ENCODE data around the gene PGD. TPM values are rescaled to one million over a fixed set of nuclear protein-coding genes. Genes with fewer than 3 reads are reported as not detected.
"Not testable (repeated sequence)": the region's sequence is repeated elsewhere in the genome, so short reads cannot be mapped to it uniquely, and the experiment has no call there.

Gene PGD
- total RNA-seq, 3 donors from 2014 or later = 82.2 to 105 (median 93.1) TPM

DNA sequence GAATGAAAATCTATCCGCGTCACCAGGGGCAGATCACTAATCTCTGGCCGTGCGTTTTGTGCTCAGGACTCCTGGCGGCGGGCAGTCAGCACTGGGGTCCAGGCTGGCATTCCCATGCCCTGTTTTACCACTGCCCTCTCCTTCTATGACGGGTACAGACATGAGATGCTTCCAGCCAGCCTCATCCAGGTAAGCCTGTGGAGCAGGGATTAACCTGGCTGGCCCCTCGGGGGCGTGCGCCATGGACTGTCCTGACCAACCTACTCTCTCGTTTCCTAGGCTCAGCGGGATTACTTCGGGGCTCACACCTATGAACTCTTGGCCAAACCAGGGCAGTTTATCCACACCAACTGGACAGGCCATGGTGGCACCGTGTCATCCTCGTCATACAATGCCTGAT, 20.5 kb downstream of the PGD start:
- ATAC-seq (no peak), DNase-seq (no peak)
- no peaks in the 10 kb centered on the region for H3K9me3 Mint-ChIP-seq
- H3K27me3 Mint-ChIP-seq (ENCODE audit: low read depth) = no peaks in the 10 kb centered on the region
- H3K4me3 Mint-ChIP-seq = no peak overlapping the region
- H3K4me1 Mint-ChIP-seq (ENCODE audit: low read depth) = peaks cover 6% of the 10 kb centered on the region
- H3K36me3 Mint-ChIP-seq (ENCODE audit: insufficient read depth) = peaks cover 39% of the 10 kb centered on the region

- H3K4me3 Mint-ChIP-seq = no peak overlapping the region
- no peaks in the 10 kb centered on the region for H3K4me1 Mint-ChIP-seq (ENCODE audit: low read depth)
- H3K9me3 Mint-ChIP-seq = no peaks in the 10 kb centered on the region
- no peak for ATAC-seq
- no peak for DNase-seq
- peaks cover 27% of the 10 kb centered on the region for H3K36me3 Mint-ChIP-seq (ENCODE audit: insufficient read depth)
- H3K27me3 Mint-ChIP-seq (ENCODE audit: low read depth) = no peaks in the 10 kb centered on the region
Measured at GRCh38 chr1:10421637-10422036, 22.8 kb downstream of the PGD start.

DNA sequence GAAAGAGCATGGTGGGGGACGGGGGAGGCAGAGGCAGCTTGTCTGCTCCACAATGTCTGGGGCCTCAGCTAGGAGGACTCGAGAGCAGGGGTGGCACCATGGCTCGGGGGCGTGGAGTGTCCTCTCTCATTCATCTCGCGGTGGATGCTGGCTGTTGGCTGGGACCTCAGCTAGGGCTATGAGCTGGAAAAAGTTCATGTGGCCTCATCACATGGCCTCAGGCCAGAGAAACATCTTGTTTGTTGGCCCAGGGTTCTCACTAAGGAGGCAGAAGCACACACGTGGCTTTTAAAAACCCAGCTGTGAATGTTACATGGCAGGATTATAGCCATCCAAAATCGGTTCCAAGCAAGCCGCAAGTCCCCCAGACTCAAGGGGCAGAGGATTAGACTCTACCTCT, 25.2 kb downstream of the PGD start:
- Mint-ChIP-seq H3K36me3 (ENCODE audit: insufficient read depth) (peaks cover 11% of the 10 kb centered on the region), H3K9me3 (no peaks in the 10 kb centered on the region), H3K4me1 (ENCODE audit: low read depth) (peaks cover 2% of the 10 kb centered on the region), H3K27me3 (ENCODE audit: low read depth) (no peaks in the 10 kb centered on the region), H3K4me3 (no peak overlapping the region)
- no peak for ATAC-seq
- DNase-seq = no peak

GRCh38 chr1:10424651-10425050, 25.8 kb downstream of the PGD start:
- ATAC-seq = no peak
- Mint-ChIP-seq H3K9me3 (no peaks in the 10 kb centered on the region), H3K4me3 (no peak overlapping the region), H3K4me1 (ENCODE audit: low read depth) (peaks cover 4% of the 10 kb centered on the region), H3K27me3 (ENCODE audit: low read depth) (no peaks in the 10 kb centered on the region), H3K36me3 (ENCODE audit: insufficient read depth) (peaks cover 6% of the 10 kb centered on the region)
- no peak for DNase-seq

GRCh38 chr1:10425826-10426534, 27.1 kb downstream of the PGD start:
- H3K4me3 Mint-ChIP-seq = not testable (repeated sequence)

DNA sequence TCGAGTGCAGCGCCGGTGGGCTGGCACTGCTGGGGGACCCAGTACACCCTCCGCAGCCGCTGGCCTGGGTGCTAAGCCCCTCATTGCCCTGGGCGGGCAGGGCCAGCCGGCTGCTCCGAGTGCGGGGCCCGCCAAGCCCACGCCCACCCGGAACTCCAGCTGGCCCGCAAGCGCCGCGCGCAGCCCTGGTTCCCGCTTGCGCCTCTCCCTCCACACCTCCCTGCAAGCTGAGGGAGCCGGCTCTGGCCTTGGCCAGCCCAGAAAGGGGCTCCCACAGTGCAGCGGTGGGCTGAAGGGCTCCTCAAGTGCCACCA, 27.6 kb downstream of the PGD start:
- H3K4me1 Mint-ChIP-seq (ENCODE audit: low read depth) = peaks cover 16% of the 10 kb centered on the region
- H3K4me3 Mint-ChIP-seq; H3K27me3 Mint-ChIP-seq (ENCODE audit: low read depth); H3K36me3 Mint-ChIP-seq (ENCODE audit: insufficient read depth); ATAC-seq; H3K9me3 Mint-ChIP-seq; DNase-seq: not testable (repeated sequence)

More at GRCh38 chr1:10425826-10426534, 27.1 kb downstream of the PGD start:
- not testable (repeated sequence) for DNase-seq; ATAC-seq; H3K27me3 Mint-ChIP-seq (ENCODE audit: low read depth); H3K36me3 Mint-ChIP-seq (ENCODE audit: insufficient read depth); H3K9me3 Mint-ChIP-seq
- peaks cover 11% of the 10 kb centered on the region for H3K4me1 Mint-ChIP-seq (ENCODE audit: low read depth)

DNA sequence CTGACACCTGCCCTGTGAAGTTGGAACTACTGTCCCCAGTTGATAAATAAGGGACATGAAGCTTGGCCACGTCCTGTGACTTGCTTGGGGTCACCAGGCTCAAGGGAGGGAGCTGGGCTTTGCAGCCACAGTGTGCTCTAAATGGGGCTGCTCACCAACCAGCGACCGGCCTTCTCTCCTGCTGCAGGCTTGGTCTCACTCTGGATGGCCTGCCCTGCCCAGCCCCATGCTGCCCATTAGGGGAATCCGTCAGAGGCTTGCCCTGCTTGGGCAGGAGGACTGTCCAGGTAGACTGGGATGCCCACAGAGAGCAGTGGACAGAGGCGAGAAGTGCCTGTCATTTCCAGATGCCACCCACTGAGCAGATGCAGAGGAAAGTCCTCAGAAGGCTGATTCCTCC, 30.1 kb downstream of the PGD start:
- DNase-seq = no peak
- Mint-ChIP-seq H3K4me3 (no peak overlapping the region), H3K9me3 (no peaks in the 10 kb centered on the region), H3K27me3 (ENCODE audit: low read depth) (no peaks in the 10 kb centered on the region), H3K4me1 (ENCODE audit: low read depth) (peaks cover 16% of the 10 kb centered on the region), H3K36me3 (ENCODE audit: insufficient read depth) (no peaks in the 10 kb centered on the region)
- no peak for ATAC-seq

- no peaks in the 10 kb centered on the region for H3K36me3 Mint-ChIP-seq (ENCODE audit: insufficient read depth)
- peak overlapping the region; percentile 91 for H3K4me3 Mint-ChIP-seq
- no peaks in the 10 kb centered on the region for H3K9me3 Mint-ChIP-seq
- peak; percentile 1 to 10 for ATAC-seq
- DNase-seq = no peak
- H3K4me1 Mint-ChIP-seq (ENCODE audit: low read depth) = peaks cover 16% of the 10 kb centered on the region
- H3K27me3 Mint-ChIP-seq (ENCODE audit: low read depth) = no peaks in the 10 kb centered on the region
Measured at GRCh38 chr1:10429868-10430215, 31.0 kb downstream of the PGD start.

DNA sequence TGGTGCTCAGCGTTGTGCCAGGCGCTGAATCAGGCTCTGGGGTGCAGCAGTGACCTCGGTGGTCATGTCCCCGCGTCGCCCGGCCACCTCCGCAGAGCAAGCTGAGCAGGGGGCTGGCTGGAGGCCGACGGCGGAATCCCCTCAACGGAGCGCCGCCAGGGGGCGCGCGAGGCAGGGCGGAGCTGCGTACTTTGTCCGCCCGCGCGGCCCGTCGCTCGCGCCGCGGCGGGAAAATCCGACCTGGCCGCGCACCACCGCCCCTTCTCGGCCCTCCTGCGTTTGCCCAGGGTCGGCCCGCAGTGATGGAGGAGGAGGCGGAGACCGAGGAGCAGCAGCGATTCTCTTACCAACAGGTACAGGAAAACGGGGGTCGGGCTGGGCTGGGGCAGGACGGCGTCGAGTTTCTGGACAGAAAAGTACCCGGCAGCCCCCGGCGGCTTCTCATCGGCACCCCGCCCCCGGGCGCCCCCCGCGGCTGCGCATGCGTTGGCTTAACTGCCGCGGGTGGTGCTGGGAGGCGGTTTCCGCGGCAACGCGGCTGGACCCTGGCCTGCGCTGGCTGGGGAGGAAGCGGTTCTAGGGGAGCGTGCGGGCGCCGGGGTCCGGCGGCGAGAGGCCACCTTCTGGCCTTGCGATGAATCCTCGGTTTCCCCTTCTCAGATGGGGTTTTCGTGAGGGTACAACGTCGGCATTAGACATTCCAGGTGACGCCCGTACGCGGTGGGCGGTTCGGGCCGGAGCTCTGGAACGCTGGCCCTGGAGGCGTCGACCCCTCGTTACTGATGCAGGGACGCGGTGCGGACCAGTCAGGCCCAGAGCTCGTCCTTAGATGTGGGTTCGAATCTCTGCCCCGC, 31.6 kb downstream of the PGD start, which contains the start of gene CENPS:
TSS of gene CENPS (plus strand) at position 218 of the 854 bp plus-strand sequence. CDS start at position 303, 85 bp downstream.
- H3K9me3 Mint-ChIP-seq = no peaks in the 10 kb centered on the region
- ATAC-seq = peak; percentile 87 to 89
- H3K4me1 Mint-ChIP-seq (ENCODE audit: low read depth) = peaks cover 16% of the 10 kb centered on the region
- H3K36me3 Mint-ChIP-seq (ENCODE audit: insufficient read depth) = no peaks in the 10 kb centered on the region
- no peaks in the 10 kb centered on the region for H3K27me3 Mint-ChIP-seq (ENCODE audit: low read depth)
- H3K4me3 Mint-ChIP-seq = peak within 1 kb of the TSS; percentile 91
- DNase-seq = peak; percentile 89

- DNase-seq = no peak
- Mint-ChIP-seq H3K4me1 (ENCODE audit: low read depth) (peaks cover 16% of the 10 kb centered on the region), H3K27me3 (ENCODE audit: low read depth) (no peaks in the 10 kb centered on the region), H3K36me3 (ENCODE audit: insufficient read depth) (no peaks in the 10 kb centered on the region), H3K9me3 (no peaks in the 10 kb centered on the region), H3K4me3 (peak overlapping the region; percentile 91)
- peak; percentile 2 to 9 for ATAC-seq
Measured at GRCh38 chr1:10431070-10431730, 32.3 kb downstream of the PGD start.

- Mint-ChIP-seq H3K27me3 (ENCODE audit: low read depth) (no peaks in the 10 kb centered on the region), H3K4me3 (no peak overlapping the region), H3K36me3 (ENCODE audit: insufficient read depth) (no peaks in the 10 kb centered on the region), H3K9me3 (no peaks in the 10 kb centered on the region), H3K4me1 (ENCODE audit: low read depth) (peaks cover 14% of the 10 kb centered on the region)
- DNase-seq = no peak
- ATAC-seq = no peak
Measured at GRCh38 chr1:10432910-10433700, 34.2 kb downstream of the PGD start.

DNA sequence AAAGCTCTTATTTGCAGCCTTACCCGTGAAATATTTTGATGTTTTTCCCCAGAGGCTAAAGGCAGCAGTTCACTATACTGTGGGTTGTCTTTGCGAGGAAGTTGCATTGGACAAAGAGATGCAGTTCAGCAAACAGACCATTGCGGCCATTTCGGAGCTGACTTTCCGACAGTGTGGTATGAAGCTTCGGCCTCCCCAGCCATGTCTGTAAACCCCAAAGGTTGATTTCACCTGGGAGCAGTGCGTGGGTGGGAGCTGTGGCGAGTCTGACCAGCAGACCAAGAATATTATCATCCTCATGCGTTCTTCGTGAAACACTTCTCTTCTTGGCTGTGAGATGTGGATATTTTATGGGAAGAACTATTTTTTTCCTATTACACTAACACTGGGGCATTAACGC, 34.9 kb downstream of the PGD start:
- DNase-seq = no peak
- no peaks in the 10 kb centered on the region for H3K27me3 Mint-ChIP-seq (ENCODE audit: low read depth)
- ATAC-seq = no peak
- peaks cover 14% of the 10 kb centered on the region for H3K4me1 Mint-ChIP-seq (ENCODE audit: low read depth)
- H3K36me3 Mint-ChIP-seq (ENCODE audit: insufficient read depth) = no peaks in the 10 kb centered on the region
- no peaks in the 10 kb centered on the region for H3K9me3 Mint-ChIP-seq
- H3K4me3 Mint-ChIP-seq = no peak overlapping the region

DNA sequence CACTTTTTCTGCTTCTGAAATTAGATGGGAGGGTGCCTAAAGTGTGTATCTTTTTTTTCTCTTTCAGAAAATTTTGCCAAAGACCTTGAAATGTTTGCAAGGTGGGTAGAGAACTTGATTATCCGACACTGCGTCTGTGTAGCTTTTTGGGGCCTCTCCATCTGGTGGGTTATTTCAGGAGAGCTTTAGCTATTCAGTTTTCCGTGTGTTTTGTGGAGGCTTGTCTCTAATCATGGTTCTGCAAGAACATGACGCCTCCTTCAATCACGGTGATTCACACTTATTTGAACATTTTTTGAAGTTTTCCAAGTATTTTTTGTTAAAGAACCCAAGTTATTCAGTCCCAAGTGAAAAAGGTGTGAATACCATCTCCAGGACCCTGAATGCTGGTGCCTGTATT, 35.7 kb downstream of the PGD start:
- ATAC-seq (no peak), DNase-seq (no peak)
- no peaks in the 10 kb centered on the region for H3K36me3 Mint-ChIP-seq (ENCODE audit: insufficient read depth)
- H3K4me3 Mint-ChIP-seq = no peak overlapping the region
- H3K27me3 Mint-ChIP-seq (ENCODE audit: low read depth) = no peaks in the 10 kb centered on the region
- H3K4me1 Mint-ChIP-seq (ENCODE audit: low read depth) = peaks cover 13% of the 10 kb centered on the region
- H3K9me3 Mint-ChIP-seq = no peaks in the 10 kb centered on the region

DNA sequence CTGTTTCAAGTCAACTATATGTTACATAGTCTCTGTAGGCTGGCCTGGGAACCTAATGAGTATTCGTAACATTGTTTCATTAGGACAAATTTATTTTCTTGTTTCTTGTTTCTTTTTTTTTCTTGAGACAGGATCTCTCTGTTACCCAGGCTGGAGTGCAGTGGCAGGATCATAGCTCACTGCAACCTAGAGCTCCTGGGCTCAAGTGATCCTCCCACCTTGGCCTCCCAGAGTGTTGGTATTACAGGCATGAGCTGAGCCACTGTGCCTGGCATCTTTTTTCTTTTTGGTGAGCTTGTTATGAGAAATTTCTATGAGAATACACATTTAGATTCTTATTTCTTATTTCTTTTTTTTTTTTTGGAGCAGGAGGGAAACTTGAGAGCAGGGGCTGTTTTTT, 38.2 kb downstream of the PGD start:
- DNase-seq (no peak), ATAC-seq (no peak)
- H3K4me1 Mint-ChIP-seq (ENCODE audit: low read depth) = no peaks in the 10 kb centered on the region
- no peaks in the 10 kb centered on the region for H3K27me3 Mint-ChIP-seq (ENCODE audit: low read depth)
- no peaks in the 10 kb centered on the region for H3K36me3 Mint-ChIP-seq (ENCODE audit: insufficient read depth)
- no peak overlapping the region for H3K4me3 Mint-ChIP-seq
- no peaks in the 10 kb centered on the region for H3K9me3 Mint-ChIP-seq
